Spleen (tissue), 11 donors: ENCODE measurements around the gene EEF1AKMT3. TPM values are rescaled to one million over a fixed set of nuclear protein-coding genes. Genes with fewer than 3 reads are reported as not detected.
"Not testable (repeated sequence)": the region's sequence is repeated elsewhere in the genome, so short reads cannot be mapped to it uniquely, and the experiment has no call there.

Experiments
- DNase-seq: peaks from one replicate; pipeline ENCODE4 v3.0.0-alpha.2; 2020
- H3K27ac ChIP-seq, 8 donors: fragments of 200-600 bp; sonication (generic) in 7 of 8; 1 replicate in 4 of 8; 2 replicates in 4 of 8; pipeline versions ENCODE4 v1.5.0 to v1.8.0; 2016 to 2021; ENCODE audit warnings: inconsistent platforms in 4 of 8, mild to moderate bottlenecking in 4 of 8, moderate library complexity in 1 of 8
- H3K27me3 ChIP-seq, 7 donors: fragments of 200-600 bp; sonication (generic) in 6 of 7; replicated peaks in 1 of 7; 1 replicate in 4 of 7; 2 replicates in 3 of 7; pipeline versions ENCODE4 v1.5.0 to v1.8.0; 2016 to 2021; ENCODE audit warnings: inconsistent platforms in 3 of 7, mild to moderate bottlenecking in 1 of 7
- H3K36me3 ChIP-seq, 6 donors: fragments of 200-600 bp; sonication (generic) in 5 of 6; 1 replicate in 4 of 6; 2 replicates in 2 of 6; pipeline versions ENCODE4 v1.5.0 to v1.8.0; 2016 to 2021; ENCODE audit warnings: inconsistent platforms in 2 of 6
- H3K4me1 ChIP-seq, 6 donors: fragments of 200-600 bp; sonication (generic) in 5 of 6; 1 replicate in 3 of 6; 2 replicates in 3 of 6; pipeline versions ENCODE4 v1.5.0 to v1.8.0; 2016 to 2021; ENCODE audit warnings: inconsistent platforms in 3 of 6
- H3K4me3 ChIP-seq, 8 donors: fragments of 200-600 bp; sonication (generic) in 7 of 8; 1 replicate in 4 of 8; 2 replicates in 4 of 8; pipeline versions ENCODE4 v1.5.0 to v1.8.0; 2016 to 2021; ENCODE audit warnings: inconsistent platforms in 4 of 8, mild to moderate bottlenecking in 4 of 8, moderate library complexity in 2 of 8
- H3K9me3 ChIP-seq, 8 donors: fragments of 200-600 bp; sonication (generic) in 7 of 8; 1 replicate in 4 of 8; 2 replicates in 4 of 8; pipeline versions ENCODE4 v1.5.0 to v1.8.0; 2016 to 2021; ENCODE audit warnings: inconsistent platforms in 4 of 8
- POLR2A ChIP-seq, 3 donors: fragments of 450-650 bp; IDR thresholded peaks; one replicate each; pipeline ENCODE4 v1.5.1; 2017; ENCODE audit warnings: antibody characterized with exemption in 3 of 3, mild to moderate bottlenecking in 1 of 3
- POLR2AphosphoS5 ChIP-seq, 3 donors: sonication (generic); formaldehyde crosslinking; IDR thresholded peaks; one replicate each; pipeline ENCODE4 v1.5.1; 2017; ENCODE audit warnings: antibody characterized with exemption in 3 of 3
- WGBS, 5 donors: extraction: QIAGEN DNeasy Blood & Tissue Kit in 3 of 5; methylation state at CpG; one replicate each; pipeline versions ENCODE4 v1.1.5 to v1.1.7; 2013 to 2018; 5-methylcytosine and 5-hydroxymethylcytosine counted together
- intact Hi-C: fragments of 100-400 bp; cut with DNase I; formaldehyde crosslinking; loops from one replicate; pipeline ENCODE4 v1.15.0; 2023; ENCODE audit warnings: low total_unique reads
- polyA plus RNA-seq, 3 donors: library from polyadenylated mRNA; stranded (reverse); fragments of 200-250 nt; gene quantifications; one replicate each; pipeline ENCODE4 v1.2.1, GENCODE V29; 2013
- total RNA-seq, 7 donors: library from RNA; depleted of rRNA in 3 of 7; stranded (reverse); fragments of >200 nt in 3 of 7; fragmentation: NEBNext Ultra II Directional in 4 of 7; extraction: Animal tissue kit (Norgen Biotek cat#: 25700) in 4 of 7; gene quantifications; one replicate each; pipeline versions ENCODE4 v1.1.0 to v1.2.1, GENCODE V29; 2016 to 2021
- TF ChIP-seq, protein P1 (sequence below), 11 experiments: fragments of 200-600 bp in 7 of 11; fragments of 450-650 bp in 4 of 11; sonication (generic) in 4 of 11; IDR thresholded peaks in 8 of 11; conservative IDR thresholded peaks in 3 of 11; 1 replicate in 7 of 11; 2 replicates in 4 of 11; pipeline versions ENCODE4 v1.4.0 to v1.8.0; 2016 to 2021; ENCODE audit warnings: antibody characterized with exemption in 11 of 11, inconsistent platforms in 4 of 11, mild to moderate bottlenecking in 1 of 11
- donor health status: healthy with polysubstance abuse.
- donor health status: DM: no; HTN: no; CAD: no; lungs with moderate emphysema.
- donor health status: DM: no; HTN: no; CAD: no.
- donor health status: Bipolar disorder and iron deficiency.
- donor health status: healthy.
- donor health status: DM: no; HTN: no; CAD: no.
- donor health status: DM: yes; HTN: yes; CAD: no.

EEF1AKMT3 gene
- total and polyA plus RNA-seq, 10 donors = 1.2 to 9.5 (median 4.4) TPM

DNA sequence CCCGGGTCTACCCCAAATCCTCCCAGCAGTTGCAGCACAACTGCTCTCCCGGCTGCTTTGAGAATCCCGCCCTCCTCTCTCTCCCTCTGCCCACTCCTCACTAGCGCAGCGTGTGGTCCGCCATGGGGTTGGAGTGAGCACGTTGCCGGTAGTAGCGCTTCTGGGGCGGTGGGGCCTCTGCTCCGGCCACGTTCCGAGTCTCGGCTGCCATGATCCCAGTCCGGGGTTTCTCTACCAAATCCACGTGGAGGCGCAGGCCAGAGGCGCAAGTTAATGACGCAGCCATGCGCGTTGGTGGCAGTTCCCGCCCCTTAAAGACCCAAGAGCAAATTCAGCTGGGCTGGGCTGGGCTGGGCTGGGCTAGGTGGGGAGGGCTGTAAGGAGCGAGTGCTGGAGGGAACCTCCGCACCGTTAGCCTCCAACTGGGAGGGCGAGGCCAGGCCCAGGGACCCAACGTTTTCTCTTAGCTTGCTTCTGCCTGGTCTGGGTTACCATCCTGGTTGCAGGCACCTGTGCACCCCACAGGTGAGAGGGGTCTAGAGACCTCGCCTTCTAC, 463 bp upstream of the EEF1AKMT3 start, which contains the start of gene METTL1:
Gene METTL1, minus strand, starts transcription at position 233 of the 556 bp plus-strand sequence. Its CDS starts 22 bp downstream, at position 211.
- Histone ChIP-seq H3K27ac (peak within 1 kb of the TSS; percentile 70 to 93 (median 90)), H3K9me3 (no peaks in the 10 kb centered on the region), H3K4me3 (peak within 1 kb of the TSS; percentile 66 to 94 (median 82)), H3K4me1 (peaks cover 6 to 41% (median 24%) of the 10 kb centered on the region in 6 donors), H3K36me3 (peaks cover 0 to 28% (median 1%) of the 10 kb centered on the region in 6 donors), H3K27me3 (peaks cover 0 to 7% (median 4%) of the 10 kb centered on the region in 7 donors)
- TF ChIP-seq POLR2A (IDR thresholded peaks at IDR 0.05) (peak in 1 of 3 donors; percentile 21), POLR2AphosphoS5 (IDR thresholded peaks at IDR 0.05) (peak; percentile 79 to 85 (median 85))
- TF ChIP-seq, protein P1, sequence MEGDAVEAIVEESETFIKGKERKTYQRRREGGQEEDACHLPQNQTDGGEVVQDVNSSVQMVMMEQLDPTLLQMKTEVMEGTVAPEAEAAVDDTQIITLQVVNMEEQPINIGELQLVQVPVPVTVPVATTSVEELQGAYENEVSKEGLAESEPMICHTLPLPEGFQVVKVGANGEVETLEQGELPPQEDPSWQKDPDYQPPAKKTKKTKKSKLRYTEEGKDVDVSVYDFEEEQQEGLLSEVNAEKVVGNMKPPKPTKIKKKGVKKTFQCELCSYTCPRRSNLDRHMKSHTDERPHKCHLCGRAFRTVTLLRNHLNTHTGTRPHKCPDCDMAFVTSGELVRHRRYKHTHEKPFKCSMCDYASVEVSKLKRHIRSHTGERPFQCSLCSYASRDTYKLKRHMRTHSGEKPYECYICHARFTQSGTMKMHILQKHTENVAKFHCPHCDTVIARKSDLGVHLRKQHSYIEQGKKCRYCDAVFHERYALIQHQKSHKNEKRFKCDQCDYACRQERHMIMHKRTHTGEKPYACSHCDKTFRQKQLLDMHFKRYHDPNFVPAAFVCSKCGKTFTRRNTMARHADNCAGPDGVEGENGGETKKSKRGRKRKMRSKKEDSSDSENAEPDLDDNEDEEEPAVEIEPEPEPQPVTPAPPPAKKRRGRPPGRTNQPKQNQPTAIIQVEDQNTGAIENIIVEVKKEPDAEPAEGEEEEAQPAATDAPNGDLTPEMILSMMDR (IDR thresholded peaks at IDR 0.05 in 8 of 11, conservative IDR thresholded peaks at IDR 0.05 in 3 of 11) = no peak
- 0 to 1% (median 1%) methylated on average over 25 to 28 of the region's 28 CpGs for WGBS, 5 donors
- intact Hi-C loops = no loop called here
- DNase-seq = peak; percentile 97

DNA sequence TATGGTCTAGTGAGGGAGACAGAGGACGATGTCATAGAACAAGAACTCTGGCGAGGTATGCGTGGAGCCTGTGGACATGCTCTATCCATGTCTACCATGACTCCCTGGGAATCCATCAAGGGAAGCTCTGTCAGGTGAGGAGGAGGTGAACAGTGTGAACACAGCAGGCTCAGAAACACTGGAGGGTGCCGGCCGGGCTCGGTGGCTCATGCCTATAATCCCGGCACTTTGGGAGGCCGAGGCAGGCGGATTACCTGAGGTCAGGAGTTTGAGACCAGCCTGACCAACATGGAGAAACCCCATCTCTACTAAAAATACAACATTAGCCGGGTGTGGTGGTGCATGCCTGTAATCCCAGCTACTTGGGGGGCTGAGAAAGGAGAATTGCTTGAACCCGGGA, 2.2 kb downstream of the EEF1AKMT3 start:
- H3K27me3 ChIP-seq, H3K9me3 ChIP-seq, DNase-seq, intact Hi-C loops, H3K4me3 ChIP-seq, H3K27ac ChIP-seq: not testable (repeated sequence)
- WGBS, 5 donors = 92 to 98% (median 95%) methylated on average over 7 to 11 of the region's 11 CpGs
- H3K4me1 ChIP-seq = peaks cover 6 to 39% (median 24%) of the 10 kb centered on the region in 6 donors
- peaks cover 0 to 13% (median 0%) of the 10 kb centered on the region in 6 donors for H3K36me3 ChIP-seq

DNA sequence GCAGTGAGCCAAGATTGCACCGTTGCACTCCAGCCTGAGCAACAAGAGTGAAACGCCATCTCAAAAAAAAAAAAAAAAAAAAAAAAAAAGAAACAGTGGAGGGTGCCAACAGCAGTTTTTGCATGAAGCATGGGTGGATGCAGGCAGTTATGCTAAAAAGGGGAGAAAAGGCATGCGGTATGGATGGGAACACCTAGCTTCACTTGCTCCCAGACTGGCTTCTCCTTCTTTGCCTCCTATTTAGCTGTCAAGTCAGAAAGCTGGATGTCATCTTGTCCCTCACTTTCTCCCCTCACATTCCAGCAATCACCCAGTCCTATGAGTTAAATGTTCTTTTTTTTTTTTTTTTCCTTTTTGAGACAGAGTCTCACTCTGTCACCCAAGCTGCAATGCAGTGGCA, 2.6 kb downstream of the EEF1AKMT3 start:
- WGBS, 5 donors = 87 to 93% (median 89%) methylated on average over 3 of the region's 3 CpGs
- TF ChIP-seq, protein P1 (IDR thresholded peaks at IDR 0.05 in 8 of 11, conservative IDR thresholded peaks at IDR 0.05 in 3 of 11) = no peak
- no peak for TF ChIP-seq POLR2A (IDR thresholded peaks at IDR 0.05)
- no peak for TF ChIP-seq POLR2AphosphoS5 (IDR thresholded peaks at IDR 0.05)
- Histone ChIP-seq H3K27ac (no peak overlapping the region), H3K27me3 (no peaks in the 10 kb centered on the region), H3K9me3 (no peaks in the 10 kb centered on the region), H3K4me3 (no peak overlapping the region), H3K36me3 (peaks cover 0 to 9% (median 0%) of the 10 kb centered on the region in 6 donors), H3K4me1 (peaks cover 6 to 43% (median 26%) of the 10 kb centered on the region in 6 donors)
- intact Hi-C loops = no loop called here
- DNase-seq = no peak

DNA sequence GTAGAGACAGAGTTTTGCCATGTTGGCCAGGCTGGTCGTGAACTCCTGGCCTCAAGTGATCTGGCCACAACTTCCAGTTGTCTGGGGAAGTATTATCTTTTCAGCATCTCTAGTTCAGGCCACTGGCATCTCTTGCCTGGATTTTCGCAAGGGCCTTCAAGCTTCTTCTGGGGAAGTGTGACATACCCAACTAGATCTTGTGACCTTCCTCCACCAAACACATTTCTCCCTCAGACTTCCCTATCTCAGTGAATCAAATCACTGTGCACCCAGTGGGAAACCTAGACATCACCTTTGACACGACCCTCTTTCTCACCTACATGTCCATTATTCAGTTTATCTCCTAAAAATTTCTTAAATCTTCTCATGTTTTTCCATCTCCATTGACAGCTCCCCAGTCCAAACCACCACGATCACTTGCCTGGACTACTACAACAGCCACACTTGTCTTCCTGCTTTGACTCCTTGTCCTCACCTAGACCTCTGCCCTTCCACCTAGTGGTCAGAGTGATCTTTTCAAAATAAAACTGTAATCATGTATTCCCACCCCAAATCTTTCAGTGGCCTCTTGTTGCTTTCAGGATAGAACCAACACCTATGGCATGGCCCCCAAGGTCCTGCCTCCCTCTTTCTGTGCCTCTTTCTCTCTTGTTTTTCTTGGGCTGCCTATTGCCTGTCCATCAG, 3.3 kb downstream of the EEF1AKMT3 start:
- 67 to 85% (median 75%) methylated on average over 4 of the region's 4 CpGs for WGBS, 5 donors
- peaks cover 6 to 47% (median 30%) of the 10 kb centered on the region in 6 donors for H3K4me1 ChIP-seq
- H3K27ac ChIP-seq = no peak overlapping the region
- no peaks in the 10 kb centered on the region for H3K27me3 ChIP-seq
- H3K9me3 ChIP-seq = no peaks in the 10 kb centered on the region
- TF ChIP-seq, protein P1 (IDR thresholded peaks at IDR 0.05 in 8 of 11, conservative IDR thresholded peaks at IDR 0.05 in 3 of 11) = no peak
- TF ChIP-seq POLR2A (IDR thresholded peaks at IDR 0.05) (no peak), POLR2AphosphoS5 (IDR thresholded peaks at IDR 0.05) (no peak)
- no peak overlapping the region for H3K4me3 ChIP-seq
- peaks cover 0 to 2% (median 0%) of the 10 kb centered on the region in 6 donors for H3K36me3 ChIP-seq
- no peak for DNase-seq
- intact Hi-C loops = no loop called here
